HG03439 (cell line): ENCODE data around the gene PDE4B.
A peak's percentile ranks its signal among the peaks of the same experiment; 100 is the strongest.

Experiments
- ATAC-seq: cut with Tn5 transposase; IDR thresholded peaks from one replicate; pipeline ENCODE4 v1.9.1; 2021; ENCODE audit warnings: mild to moderate bottlenecking, moderate library complexity; ENCODE audit not compliant: unreplicated experiment

Gene PDE4B

DNA sequence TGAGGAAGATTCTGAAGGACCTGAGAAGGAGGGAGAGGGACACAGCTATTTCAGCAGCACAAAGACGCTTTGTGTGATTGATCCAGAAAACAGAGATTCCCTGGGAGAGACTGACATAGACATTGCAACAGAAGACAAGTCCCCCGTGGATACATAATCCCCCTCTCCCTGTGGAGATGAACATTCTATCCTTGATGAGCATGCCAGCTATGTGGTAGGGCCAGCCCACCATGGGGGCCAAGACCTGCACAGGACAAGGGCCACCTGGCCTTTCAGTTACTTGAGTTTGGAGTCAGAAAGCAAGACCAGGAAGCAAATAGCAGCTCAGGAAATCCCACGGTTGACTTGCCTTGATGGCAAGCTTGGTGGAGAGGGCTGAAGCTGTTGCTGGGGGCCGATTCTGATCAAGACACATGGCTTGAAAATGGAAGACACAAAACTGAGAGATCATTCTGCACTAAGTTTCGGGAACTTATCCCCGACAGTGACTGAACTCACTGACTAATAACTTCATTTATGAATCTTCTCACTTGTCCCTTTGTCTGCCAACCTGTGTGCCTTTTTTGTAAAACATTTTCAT, 579.9 kb downstream of the PDE4B start:
- ATAC-seq: no peak

DNA sequence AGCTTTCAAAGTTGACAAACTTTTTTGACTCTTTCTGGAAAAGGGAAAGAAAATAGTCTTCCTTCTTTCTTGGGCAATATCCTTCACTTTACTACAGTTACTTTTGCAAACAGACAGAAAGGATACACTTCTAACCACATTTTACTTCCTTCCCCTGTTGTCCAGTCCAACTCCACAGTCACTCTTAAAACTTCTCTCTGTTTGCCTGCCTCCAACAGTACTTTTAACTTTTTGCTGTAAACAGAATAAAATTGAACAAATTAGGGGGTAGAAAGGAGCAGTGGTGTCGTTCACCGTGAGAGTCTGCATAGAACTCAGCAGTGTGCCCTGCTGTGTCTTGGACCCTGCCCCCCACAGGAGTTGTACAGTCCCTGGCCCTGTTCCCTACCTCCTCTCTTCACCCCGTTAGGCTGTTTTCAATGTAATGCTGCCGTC, 580.5 kb downstream of the PDE4B start:
- no peak for ATAC-seq

DNA sequence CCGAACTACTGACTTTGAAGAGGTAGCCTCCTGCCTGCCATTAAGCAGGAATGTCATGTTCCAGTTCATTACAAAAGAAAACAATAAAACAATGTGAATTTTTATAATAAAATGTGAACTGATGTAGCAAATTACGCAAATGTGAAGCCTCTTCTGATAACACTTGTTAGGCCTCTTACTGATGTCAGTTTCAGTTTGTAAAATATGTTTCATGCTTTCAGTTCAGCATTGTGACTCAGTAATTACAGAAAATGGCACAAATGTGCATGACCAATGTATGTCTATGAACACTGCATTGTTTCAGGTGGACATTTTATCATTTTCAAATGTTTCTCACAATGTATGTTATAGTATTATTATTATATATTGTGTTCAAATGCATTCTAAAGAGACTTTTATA, 581.5 kb downstream of the PDE4B start:
- ATAC-seq: peak; percentile 56

DNA sequence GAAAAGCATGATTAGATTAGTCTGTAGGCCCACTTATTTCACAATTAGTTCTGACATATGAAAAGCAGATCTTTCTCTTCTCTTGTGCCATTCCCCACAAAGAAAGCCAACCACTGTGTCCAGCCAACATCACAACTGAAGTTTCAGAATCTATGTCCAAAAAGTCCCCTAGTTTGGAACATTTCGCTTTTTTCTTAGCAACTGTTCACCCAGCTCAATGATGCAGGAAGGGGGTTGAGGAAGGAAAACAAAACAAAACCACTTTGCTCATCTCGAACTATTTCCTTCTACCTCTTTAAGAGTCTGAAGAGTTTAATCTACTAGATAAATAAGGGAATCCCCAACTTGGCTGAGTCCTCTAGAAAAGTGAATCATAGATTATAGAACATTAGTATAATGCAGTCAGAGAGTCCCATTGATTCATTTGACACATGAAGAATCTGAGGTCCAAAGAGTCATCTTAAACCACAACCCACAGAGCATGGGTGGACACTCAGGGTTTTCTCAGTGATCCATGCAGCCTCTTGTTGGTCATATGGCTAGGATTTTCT, 581.9 kb downstream of the PDE4B start:
- peak; percentile 60 for ATAC-seq

DNA sequence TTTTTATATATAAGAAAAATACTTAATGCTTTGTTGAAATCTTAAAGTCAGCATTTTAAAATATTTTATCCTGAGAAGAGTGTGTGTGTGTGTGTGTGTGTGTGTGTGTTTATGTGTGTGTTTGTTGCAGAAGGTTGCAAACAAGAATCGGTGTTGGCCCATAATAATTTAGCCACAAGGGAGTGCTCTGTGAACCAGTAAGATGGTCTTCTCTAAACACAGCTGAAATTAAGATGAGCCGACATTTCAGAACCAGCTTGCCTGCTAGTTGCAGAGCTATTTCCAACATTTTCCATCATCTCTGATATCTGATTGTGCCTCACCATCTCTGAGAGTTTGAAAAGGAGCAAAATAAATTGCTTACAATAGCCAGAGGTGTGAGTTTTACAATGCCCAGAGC, 582.4 kb downstream of the PDE4B start:
- ATAC-seq: no peak

GRCh38 chr1:66380452-66381212, 587.9 kb downstream of the PDE4B start:
- peak; percentile 99 for ATAC-seq

- ATAC-seq: no peak
Observed at GRCh38 chr1:66381621-66382275, 589.1 kb downstream of the PDE4B start.

GRCh38 chr1:66383168-66383567, 590.5 kb downstream of the PDE4B start:
- ATAC-seq: no peak

DNA sequence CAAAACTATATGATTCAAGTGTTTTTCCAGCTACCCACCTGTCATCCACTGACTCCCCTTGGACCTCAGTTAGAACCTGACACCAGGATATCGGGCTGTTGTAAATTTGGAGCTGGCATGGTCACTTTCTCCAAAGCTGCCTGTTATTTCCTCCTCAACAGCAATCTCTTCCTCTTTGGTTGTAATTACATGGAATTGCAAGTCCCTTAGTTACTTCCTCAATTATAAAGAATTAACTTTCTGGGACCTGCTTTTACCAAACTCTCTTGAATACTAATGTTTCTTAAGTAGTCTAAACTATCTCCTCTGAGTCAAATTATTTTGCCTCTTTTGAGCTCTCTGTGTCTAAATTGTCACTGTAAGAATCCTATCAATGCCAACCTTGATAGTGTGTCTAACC, 590.9 kb downstream of the PDE4B start:
- no peak for ATAC-seq

DNA sequence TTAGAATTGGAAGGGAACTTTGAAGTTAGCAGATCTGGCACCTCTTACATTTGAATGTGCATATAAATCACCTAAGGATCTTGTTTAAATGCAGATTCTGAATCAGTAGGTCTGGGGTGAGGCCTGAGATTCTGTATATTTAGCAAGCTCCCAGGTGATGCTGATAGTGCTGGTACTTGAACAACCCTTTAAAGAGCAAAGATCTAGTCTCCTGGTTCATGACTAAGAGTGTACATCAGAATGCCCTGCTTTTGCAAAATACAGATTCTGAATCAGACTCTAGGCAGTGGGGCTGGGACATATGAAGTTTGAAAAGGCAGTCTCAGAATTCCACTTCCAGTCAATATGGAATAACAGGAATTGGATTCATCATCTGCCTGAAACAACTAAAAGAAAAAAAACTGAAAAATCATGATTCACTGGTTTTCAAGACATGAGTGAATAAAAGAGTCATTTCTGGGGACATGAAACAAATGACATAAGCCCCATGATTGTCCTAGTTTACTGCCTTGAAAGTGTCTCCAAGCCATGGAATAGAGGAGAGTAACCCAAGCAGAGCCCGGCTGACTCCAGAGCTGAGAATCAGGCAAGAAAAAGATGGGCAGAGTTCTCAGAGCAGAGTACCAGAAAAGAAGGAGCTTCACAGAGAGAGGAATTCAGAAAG, 591.7 kb downstream of the PDE4B start:
- ATAC-seq: no peak

DNA sequence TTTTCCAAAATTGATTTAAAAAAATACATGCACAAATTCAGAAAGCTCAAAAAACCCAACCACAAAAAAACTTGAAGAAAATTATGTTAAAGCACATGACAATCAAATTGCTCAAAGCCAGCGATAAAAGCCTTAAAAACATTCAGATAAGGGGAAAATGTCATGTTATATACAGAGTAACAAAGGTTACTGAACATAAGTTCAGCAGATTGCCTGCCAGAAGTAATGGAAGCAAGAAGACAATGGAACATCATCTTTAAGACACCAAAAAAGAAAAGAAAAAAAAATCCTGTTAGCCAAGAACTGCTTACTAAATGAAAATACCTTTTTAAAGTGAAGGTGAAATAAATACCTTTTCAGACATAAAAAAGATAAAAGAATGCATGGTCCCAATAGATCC, 594.0 kb downstream of the PDE4B start:
- no peak for ATAC-seq

DNA sequence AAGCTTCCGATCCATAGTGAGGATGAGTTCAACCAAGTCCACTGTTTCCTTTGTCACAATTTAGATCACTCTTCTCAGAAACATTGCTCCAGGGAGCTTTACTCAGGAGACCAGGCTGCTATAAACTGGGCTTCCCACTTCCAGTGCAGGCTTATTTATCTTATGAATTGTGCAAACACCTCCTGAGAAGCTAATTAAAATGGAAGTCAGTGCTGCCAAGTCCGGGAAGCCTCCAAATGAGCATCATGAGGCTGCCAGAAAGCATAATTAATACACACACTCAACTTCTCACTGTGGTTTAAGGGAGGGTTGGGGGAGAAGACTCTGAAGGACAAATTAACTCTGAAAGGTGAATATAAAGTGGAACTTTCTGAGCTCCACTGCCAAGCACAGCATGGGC, 596.2 kb downstream of the PDE4B start:
- no peak for ATAC-seq

DNA sequence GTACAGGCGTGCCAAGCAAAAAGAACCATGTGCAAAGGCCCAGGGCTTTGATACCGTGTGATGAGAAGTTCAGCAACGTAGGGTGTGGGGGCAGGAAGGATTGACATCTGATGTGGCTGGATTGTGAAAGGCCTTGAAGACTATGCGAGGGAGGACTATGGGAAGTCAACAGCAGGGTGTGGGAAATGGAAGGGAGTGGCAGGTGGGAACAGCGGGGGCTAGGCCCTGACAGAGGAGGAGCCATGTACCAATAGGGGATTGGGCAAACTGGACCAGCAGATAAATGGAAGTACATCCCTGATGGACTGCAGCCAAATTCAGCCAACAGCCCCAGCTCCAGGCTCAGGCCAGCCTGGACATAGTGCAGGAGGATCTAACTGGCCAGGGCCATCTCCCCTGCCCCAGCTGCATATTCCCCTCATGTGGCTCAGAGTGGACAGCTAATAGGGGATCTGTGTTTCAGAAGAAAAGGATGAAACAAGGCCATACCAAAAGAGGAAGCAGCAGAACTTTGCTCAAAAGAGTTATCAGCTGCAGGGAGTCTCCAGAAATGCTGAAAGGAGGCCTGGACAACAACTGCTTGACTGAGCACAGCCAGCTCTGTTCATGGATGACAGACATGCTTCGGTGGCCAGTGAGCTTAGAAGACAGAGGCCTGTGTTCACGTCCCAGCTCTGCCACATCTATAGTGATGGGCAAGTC, 601.0 kb downstream of the PDE4B start:
- ATAC-seq: no peak

DNA sequence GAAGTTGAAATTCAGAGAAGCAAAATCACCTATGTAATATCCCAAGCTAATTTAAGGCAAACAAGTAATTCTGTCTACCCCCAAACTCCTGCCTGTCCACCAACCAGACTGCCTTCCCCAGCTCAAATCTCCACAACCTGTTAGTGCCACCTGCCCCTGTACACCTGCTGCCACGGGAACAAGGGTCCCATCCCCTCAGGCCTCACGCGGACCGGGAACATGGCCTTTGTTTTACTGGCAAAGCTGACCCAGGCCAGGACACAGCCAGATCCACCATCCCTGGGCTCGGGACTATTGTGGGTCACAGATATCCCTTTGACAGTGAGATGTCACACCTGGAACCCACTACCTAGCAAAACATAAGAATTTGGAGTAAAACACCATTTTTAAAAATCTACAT, 601.9 kb downstream of the PDE4B start:
- ATAC-seq: no peak

GRCh38 chr1:66395202-66396061, 602.7 kb downstream of the PDE4B start:
- no peak for ATAC-seq

- peak; percentile 34 for ATAC-seq
Observed at GRCh38 chr1:66396212-66396890, 603.7 kb downstream of the PDE4B start.

GRCh38 chr1:66397192-66397591, 604.5 kb downstream of the PDE4B start:
- peak; percentile 32 for ATAC-seq

GRCh38 chr1:66399888-66400529, 607.3 kb downstream of the PDE4B start:
- ATAC-seq: peak; percentile 26

DNA sequence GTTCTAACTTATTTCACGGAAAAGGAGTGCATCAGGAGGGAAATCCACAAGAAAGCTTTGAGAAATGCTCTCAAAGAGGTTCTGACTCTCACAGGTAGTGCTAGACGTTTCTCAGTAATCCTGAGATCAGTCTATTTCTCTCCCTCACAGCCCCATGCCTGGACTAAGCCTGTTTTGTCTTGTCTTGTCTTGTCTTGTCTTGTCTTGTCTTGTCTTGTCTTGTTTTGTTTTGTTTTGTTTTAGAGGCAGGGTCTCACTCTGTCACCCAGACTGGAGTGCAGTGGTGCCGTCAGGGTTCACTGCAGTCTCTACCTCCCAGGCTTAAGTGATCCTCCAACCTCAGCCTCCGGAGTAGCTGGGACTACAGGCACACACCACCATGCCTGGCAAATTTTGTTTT, 608.0 kb downstream of the PDE4B start:
- ATAC-seq: no peak
